Suprapubic skin (tissue), 3 donors: ENCODE data around the gene TKT.

ENCODE experiments used
- EP300 ChIP-seq: sonication (generic); formaldehyde crosslinking; IDR thresholded peaks from one replicate; pipeline ENCODE4 v1.6.1; 2017; ENCODE audit warnings: antibody characterized with exemption
- POLR2A ChIP-seq, 2 donors: fragments of 450-650 bp; IDR thresholded peaks; one replicate each; pipeline ENCODE4 v1.6.1; 2017; ENCODE audit warnings: antibody characterized with exemption in 2 of 2, mild to moderate bottlenecking in 2 of 2, moderate library complexity in 2 of 2
- TF ChIP-seq, protein P1 (sequence below), 2 donors: fragments of 200-600 bp in 1 of 2; fragments of 450-650 bp in 1 of 2; sonication (generic) in 1 of 2; IDR thresholded peaks; one replicate each; pipeline ENCODE4 v1.5.1; 2016 to 2019; ENCODE audit warnings: antibody characterized with exemption in 2 of 2, mild to moderate bottlenecking in 1 of 2, moderate library complexity in 1 of 2

DNA sequence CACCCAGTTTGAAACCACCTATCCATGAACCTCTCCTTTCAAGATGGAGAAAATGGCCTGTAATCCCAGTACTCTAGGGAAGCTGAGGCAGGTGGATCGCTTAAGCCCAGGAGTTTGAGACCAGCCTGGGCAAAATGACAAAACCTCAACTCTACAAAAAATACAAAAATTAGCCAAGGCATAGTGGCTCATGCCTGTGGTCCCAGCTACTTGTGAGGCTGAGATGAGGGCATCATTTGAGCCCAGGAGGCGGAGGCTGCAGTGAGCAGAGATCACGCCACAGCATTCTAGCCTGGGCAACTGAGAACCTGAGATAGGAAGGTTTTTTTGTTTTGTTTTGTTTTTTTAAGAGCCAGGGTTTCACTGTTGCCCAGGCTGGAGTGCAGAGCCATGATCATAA lies 5.4 kb downstream of the TKT start:
- TF ChIP-seq, protein P1, sequence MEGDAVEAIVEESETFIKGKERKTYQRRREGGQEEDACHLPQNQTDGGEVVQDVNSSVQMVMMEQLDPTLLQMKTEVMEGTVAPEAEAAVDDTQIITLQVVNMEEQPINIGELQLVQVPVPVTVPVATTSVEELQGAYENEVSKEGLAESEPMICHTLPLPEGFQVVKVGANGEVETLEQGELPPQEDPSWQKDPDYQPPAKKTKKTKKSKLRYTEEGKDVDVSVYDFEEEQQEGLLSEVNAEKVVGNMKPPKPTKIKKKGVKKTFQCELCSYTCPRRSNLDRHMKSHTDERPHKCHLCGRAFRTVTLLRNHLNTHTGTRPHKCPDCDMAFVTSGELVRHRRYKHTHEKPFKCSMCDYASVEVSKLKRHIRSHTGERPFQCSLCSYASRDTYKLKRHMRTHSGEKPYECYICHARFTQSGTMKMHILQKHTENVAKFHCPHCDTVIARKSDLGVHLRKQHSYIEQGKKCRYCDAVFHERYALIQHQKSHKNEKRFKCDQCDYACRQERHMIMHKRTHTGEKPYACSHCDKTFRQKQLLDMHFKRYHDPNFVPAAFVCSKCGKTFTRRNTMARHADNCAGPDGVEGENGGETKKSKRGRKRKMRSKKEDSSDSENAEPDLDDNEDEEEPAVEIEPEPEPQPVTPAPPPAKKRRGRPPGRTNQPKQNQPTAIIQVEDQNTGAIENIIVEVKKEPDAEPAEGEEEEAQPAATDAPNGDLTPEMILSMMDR (IDR thresholded peaks at IDR 0.05), result no peak
- no peak for TF ChIP-seq EP300
- no peak for TF ChIP-seq POLR2A (IDR thresholded peaks at IDR 0.05)
